Measurements from ENCODE around the gene LDB2.

The LDB2 gene

GRCh38 chr4:16521156-16521915 is 377.1 kb downstream of the LDB2 start:
- no peak for DNase-seq

GRCh38 chr4:16516796-16517439 is 381.5 kb downstream of the LDB2 start:
- peak; percentile 27 for DNase-seq

- no peak for DNase-seq
Observed at GRCh38 chr4:16513876-16514275, 384.6 kb downstream of the LDB2 start.

GRCh38 chr4:16508968-16509367 is 389.5 kb downstream of the LDB2 start:
- no peak for DNase-seq

GRCh38 chr4:16505726-16506125 is 392.7 kb downstream of the LDB2 start:
- DNase-seq, result no peak

- no peak for DNase-seq
Observed at GRCh38 chr4:16505267-16505666, 393.2 kb downstream of the LDB2 start.

GRCh38 chr4:16503421-16504100 is 394.9 kb downstream of the LDB2 start:
- no peak for DNase-seq

GRCh38 chr4:16498978-16499377 is 399.5 kb downstream of the LDB2 start:
- no peak for DNase-seq

GRCh38 chr4:16496501-16496900 is 401.9 kb downstream of the LDB2 start:
- peak; percentile 66 for DNase-seq

- no peak for DNase-seq
Observed at GRCh38 chr4:16492872-16493271, 405.6 kb downstream of the LDB2 start.

- DNase-seq, result no peak
Observed at GRCh38 chr4:16489226-16489625, 409.2 kb downstream of the LDB2 start.

- DNase-seq, result no peak
Observed at GRCh38 chr4:16488084-16488483, 410.4 kb downstream of the LDB2 start.

GRCh38 chr4:16484711-16485110 is 413.7 kb downstream of the LDB2 start:
- no peak for DNase-seq

- no peak for DNase-seq
Observed at GRCh38 chr4:16483540-16483939, 414.9 kb downstream of the LDB2 start.

- DNase-seq, result no peak
Observed at GRCh38 chr4:16480011-16480410, 418.4 kb downstream of the LDB2 start.

- DNase-seq, result no peak
Observed at GRCh38 chr4:16472537-16472936, 425.9 kb downstream of the LDB2 start.

- no peak for DNase-seq
Observed at GRCh38 chr4:16467061-16467460, 431.4 kb downstream of the LDB2 start.

- DNase-seq, result no peak
Observed at GRCh38 chr4:16466581-16466980, 431.9 kb downstream of the LDB2 start.

- peak; percentile 56 for DNase-seq
Observed at GRCh38 chr4:16464651-16465050, 433.8 kb downstream of the LDB2 start.

GRCh38 chr4:16462656-16463055 is 435.8 kb downstream of the LDB2 start:
- no peak for DNase-seq

GRCh38 chr4:16461362-16461761 is 437.1 kb downstream of the LDB2 start:
- peak; percentile 21 for DNase-seq

- no peak for DNase-seq
Observed at GRCh38 chr4:16457944-16458343, 440.5 kb downstream of the LDB2 start.
